Fibroblast of skin of back (primary cell): ENCODE measurements around the gene UCK1. TPM values are rescaled to one million over a fixed set of nuclear protein-coding genes. Genes with fewer than 3 reads are reported as not detected.

ENCODE experiments used
- DNase-seq: peaks from one replicate; pipeline ENCODE4 v3.0.0-alpha.2; 2013
- polyA plus RNA-seq, 2 experiments: library from polyadenylated mRNA; unstranded; fragments of 120-200 nt; gene quantifications; one replicate each; pipeline ENCODE4 v1.2.1, GENCODE V29; 2013; ENCODE audit not compliant: insufficient read length in 2 of 2

Gene UCK1
- 25.4 TPM for polyA plus RNA-seq (2013, experiment 1 of 2; ENCODE audit: insufficient read length)
- polyA plus RNA-seq (2013, experiment 2 of 2; ENCODE audit: insufficient read length): 14.9 TPM

- DNase-seq: peak; percentile 81
These were observed at the start of gene UCK1 for GRCh38 chr9:131530920-131531832. Gene UCK1, minus strand, starts transcription at chr9:131531263. Its CDS starts 89 bp downstream, at chr9:131531174.

- no peak for DNase-seq
These were observed 49.3 kb upstream of the UCK1 start for GRCh38 chr9:131580358-131580757.

- DNase-seq: no peak
These were observed 48.7 kb upstream of the UCK1 start for GRCh38 chr9:131579789-131580211.

- DNase-seq: no peak
These were observed 47.9 kb upstream of the UCK1 start for GRCh38 chr9:131578731-131579504.

GRCh38 chr9:131578021-131578420 lies 47.0 kb upstream of the UCK1 start:
- no peak for DNase-seq

GRCh38 chr9:131577005-131578000 lies 46.2 kb upstream of the UCK1 start:
- DNase-seq: no peak

GRCh38 chr9:131575946-131576853 lies 45.1 kb upstream of the UCK1 start:
- no peak for DNase-seq

GRCh38 chr9:131574730-131575640 lies 43.9 kb upstream of the UCK1 start:
- DNase-seq: no peak

- no peak for DNase-seq
These were observed 36.8 kb upstream of the UCK1 start for GRCh38 chr9:131567910-131568309.

- no peak for DNase-seq
These were observed 35.1 kb upstream of the UCK1 start for GRCh38 chr9:131566158-131566557.

- DNase-seq: no peak
These were observed 34.3 kb upstream of the UCK1 start for GRCh38 chr9:131565369-131565768.

- peak; percentile 50 for DNase-seq
These were observed 31.2 kb upstream of the UCK1 start for GRCh38 chr9:131562032-131562959.

- no peak for DNase-seq
These were observed 28.4 kb upstream of the UCK1 start for GRCh38 chr9:131559421-131560000.

- DNase-seq: no peak
These were observed 26.9 kb upstream of the UCK1 start for GRCh38 chr9:131557855-131558548.

- no peak for DNase-seq
These were observed 25.0 kb upstream of the UCK1 start for GRCh38 chr9:131555841-131556673.

GRCh38 chr9:131554843-131555351 lies 23.8 kb upstream of the UCK1 start:
- DNase-seq: no peak
